Islet of Langerhans (tissue), 1 donor: ENCODE measurements around the gene SLC12A6.
"Not testable (repeated sequence)": the region's sequence is repeated elsewhere in the genome, so short reads cannot be mapped to it uniquely, and the experiment has no call there.

ENCODE experiments used
- FAIRE-seq: peaks from one replicate; lab custom pipeline; 2011; peaks lifted over from hg19 to GRCh38; lab: Jason Lieb, UNC

SLC12A6 gene

DNA sequence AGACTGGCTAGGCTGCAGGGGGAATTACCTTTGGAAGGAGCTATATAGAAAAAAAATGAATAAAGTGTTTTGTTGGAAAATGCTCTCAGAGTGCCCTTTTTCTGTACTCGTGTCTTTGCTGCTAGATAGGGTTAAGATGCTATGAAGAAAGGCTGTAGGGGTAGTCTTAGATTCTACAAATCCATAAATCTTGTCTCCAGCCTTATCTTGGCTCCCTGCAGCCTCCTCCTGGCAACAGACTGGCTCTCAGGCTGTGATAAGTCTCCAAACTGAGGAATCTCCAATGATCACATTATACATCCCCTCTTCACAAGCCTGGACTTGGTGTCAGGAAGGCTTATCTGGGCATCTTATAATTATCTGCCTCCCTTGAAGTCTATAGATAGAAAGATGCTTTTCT, 20.1 kb upstream of the SLC12A6 start:
- no peak for FAIRE-seq

DNA sequence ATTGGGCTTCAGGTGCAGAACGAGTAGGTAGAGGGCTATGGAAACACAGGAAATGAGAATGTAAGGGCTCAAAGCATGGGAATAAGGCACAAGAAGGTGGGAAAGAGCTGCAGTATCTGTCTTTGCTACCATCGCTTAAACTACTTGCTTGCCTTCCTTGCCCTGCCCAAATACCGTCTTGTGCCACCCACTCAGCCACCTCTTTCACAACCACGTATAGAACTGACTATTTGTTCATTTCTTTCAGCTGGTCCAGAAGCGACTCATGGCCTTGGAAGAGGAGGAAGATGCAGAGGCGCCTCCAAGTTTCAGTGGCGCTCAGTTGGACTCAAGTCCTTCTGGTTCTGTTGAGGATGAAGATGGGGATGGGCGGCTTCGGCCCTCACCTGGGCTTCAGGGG, 17.7 kb upstream of the SLC12A6 start:
- FAIRE-seq = no peak

DNA sequence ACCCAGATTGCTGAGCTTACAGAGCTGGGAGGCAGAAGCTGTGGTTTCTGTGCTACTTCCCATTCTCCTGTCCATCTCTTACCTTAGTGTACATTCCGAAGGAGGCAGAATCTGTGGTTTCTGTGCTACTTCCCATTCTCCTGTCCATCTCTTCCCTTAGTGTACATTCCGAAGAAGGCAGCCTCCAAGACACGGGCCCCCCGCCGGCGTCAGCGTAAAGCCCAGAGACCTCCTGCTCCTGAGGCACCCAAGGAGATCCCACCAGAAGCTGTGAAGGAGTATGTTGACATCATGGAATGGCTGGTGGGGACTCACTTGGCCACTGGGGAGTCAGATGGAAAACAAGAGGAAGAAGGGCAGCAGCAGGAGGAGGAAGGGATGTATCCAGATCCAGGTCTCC, 16.7 kb upstream of the SLC12A6 start:
- no peak for FAIRE-seq

DNA sequence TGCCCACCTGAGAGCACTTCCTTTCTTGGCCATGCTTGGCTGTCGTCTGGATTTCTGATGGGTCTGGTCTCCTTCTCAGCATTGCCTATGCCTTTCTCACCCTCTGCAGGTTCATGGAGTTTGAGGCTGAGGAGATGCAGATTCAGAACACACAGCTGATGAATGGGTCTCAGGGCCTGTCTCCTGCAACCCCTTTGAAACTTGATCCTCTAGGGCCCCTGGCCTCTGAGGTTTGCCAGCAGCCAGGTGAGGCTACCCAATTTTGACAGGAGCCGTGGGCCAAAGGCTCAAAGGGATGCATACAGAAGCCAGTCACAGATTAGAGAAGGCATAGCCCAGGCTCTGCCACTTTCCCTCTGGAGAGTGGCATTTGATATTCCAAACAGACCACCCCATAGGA, 16.0 kb upstream of the SLC12A6 start:
- no peak for FAIRE-seq

DNA sequence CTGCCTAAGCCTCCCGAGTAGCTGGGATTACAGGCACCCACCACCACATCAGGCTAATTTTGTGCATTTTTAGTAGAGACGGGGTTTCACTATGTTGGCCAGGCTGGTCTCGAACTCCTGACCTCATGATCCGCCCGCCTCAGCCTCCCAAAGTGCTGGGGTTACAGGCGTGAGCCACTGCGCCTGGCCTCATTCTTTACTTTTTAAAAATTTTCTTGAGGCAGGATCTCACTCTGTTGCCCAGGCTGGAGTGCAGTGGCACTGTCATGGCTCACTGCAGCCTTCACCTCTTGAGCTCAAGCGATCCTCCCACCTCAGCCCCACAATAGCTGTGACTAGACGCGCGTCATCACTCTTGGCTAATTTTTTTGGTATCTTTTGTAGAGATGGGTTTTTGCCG, 15.4 kb upstream of the SLC12A6 start:
- not testable (repeated sequence) for FAIRE-seq

DNA sequence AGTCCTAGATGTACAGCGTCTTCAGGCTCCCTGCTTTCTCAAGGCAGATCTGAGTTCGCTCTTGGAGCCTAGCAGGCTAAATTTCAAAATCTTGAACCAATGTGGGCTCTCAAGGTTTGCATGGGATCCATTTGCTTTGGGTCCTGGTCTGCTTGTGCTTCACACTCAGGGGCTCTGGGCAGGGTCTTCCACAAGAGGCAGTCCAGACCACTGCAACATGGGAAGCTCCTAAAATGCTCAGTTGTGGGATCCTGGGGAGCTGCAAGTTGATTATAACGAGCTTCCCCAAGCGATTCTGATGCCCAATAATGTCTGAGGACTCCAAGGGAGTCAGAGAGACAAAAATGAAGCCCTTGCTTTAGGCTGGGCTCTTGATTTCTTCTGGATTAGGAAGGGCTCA, 12.2 kb upstream of the SLC12A6 start:
- FAIRE-seq = no peak

DNA sequence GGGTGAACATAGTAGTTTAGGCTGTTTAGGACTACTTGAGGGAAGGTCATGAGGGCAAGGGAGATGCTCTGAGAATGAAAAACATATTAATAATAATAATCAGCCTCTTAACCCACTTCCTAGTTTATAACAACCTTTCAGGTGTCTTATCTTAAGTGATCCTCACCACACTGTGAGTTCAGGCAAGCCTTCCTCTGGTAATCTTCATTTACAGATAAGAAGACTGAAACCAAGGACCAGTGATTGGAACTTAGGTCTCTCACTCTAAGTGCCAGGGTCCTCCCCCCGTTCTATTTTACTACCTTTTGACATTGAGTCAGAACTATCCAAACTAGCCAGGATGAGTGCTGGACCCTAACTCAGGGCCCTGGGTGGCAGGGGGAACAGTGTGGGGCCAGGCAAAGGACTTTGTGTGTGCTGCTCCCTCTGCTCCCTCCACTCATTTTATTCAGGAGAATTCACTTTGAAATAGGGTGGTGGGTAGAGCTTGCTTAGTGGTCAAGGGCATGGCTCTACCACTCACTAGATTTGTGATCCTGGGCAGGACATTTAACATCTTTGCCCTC, 11.2 kb upstream of the SLC12A6 start:
- FAIRE-seq = no peak

DNA sequence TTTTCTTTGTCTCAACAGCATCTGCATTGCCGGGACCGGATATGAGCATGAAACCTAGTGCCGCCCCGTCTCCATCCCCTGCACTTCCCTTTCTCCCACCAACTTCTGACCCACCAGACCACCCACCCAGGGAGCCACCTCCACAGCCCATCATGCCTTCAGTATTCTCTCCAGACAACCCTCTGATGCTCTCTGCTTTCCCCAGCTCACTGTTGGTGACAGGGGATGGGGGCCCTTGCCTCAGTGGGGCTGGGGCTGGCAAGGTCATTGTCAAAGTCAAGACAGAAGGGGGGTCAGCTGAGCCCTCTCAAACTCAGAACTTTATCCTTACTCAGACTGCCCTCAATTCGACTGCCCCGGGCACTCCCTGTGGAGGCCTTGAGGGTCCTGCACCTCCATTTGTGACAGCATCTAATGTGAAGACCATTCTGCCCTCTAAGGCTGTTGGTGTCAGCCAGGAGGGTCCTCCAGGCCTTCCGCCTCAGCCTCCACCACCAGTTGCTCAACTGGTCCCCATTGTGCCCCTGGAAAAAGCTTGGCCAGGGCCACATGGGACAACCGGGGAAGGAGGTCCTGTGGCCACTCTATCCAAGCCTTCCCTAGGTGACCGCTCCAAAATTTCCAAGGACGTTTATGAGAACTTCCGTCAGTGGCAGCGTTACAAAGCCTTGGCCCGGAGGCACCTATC, 10.5 kb upstream of the SLC12A6 start:
- FAIRE-seq = no peak

DNA sequence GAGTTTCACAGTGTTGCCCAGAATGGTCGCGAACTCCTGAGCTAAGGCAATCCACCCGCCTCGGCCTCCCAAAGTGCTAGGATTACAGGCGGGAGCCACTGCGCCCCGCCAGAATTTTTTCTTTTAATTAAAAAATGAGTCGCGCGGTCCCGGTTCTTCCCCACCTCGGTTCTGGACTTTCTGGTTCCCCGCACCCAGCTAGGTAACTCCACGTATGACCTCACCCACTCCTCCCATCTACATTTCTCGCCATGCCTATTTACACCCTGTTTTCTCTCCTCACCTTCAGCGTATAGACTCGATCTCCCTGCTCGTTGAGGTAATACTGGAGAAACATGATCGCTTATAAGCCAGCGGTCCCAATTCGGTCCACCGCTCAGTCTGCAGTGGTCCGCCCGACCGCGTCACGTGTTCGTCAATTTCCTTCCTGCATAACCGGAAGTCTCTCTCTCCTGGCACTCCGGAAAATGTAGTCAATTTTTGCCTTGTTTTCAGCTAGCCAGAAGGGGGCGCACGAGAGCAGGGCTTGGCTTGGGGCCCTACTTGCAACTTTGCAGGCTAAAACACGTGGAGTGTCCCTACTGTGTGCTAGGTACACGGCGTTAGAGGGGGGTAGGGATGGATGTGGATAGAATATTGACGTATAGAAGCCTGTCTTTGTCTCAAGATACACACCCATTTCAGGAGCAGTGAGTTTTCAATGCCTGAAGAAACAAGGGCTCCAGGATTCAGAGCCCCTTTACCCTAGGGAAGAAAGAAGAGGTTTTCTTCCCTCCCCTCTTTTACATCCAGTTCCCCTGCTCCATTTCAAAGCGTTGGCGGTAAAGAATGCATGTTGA, 5.4 kb upstream of the SLC12A6 start, which contains the start of the genes NOP10 and NUTM1:
NOP10 (minus strand) TSS at position 400 of the 839 bp plus-strand sequence; CDS start at position 337, 63 bp downstream.
NUTM1 (plus strand) TSS at position 579 of the 839 bp plus-strand sequence. CDS start 382 bp downstream, outside the sequence.
- peak; percentile 91 for FAIRE-seq

DNA sequence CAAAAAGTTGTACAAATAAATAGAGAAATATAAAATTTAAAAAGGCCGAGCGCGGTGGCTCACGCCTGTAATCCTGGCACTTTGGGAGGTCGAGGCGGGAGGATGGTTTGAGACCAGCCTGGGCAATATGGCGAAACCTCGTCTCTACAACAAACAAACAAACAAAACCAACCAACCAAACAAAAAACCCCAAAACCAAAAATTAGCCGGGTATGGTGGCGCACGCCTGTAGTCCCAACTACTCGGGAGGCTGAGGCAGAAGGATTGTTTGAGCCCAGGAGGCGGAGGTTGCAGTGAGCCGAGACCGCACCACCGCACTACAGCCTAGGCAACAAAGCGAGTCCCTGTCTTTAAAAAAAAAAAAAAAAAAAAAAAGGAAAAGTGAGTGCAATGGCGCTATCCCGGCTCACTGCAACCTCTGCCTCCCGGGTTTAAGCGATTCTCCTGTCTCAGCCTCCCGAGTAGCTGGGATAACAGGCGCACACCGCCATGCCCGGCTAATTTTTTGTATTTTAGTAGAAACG, 4.7 kb upstream of the SLC12A6 start:
- FAIRE-seq = not testable (repeated sequence)

DNA sequence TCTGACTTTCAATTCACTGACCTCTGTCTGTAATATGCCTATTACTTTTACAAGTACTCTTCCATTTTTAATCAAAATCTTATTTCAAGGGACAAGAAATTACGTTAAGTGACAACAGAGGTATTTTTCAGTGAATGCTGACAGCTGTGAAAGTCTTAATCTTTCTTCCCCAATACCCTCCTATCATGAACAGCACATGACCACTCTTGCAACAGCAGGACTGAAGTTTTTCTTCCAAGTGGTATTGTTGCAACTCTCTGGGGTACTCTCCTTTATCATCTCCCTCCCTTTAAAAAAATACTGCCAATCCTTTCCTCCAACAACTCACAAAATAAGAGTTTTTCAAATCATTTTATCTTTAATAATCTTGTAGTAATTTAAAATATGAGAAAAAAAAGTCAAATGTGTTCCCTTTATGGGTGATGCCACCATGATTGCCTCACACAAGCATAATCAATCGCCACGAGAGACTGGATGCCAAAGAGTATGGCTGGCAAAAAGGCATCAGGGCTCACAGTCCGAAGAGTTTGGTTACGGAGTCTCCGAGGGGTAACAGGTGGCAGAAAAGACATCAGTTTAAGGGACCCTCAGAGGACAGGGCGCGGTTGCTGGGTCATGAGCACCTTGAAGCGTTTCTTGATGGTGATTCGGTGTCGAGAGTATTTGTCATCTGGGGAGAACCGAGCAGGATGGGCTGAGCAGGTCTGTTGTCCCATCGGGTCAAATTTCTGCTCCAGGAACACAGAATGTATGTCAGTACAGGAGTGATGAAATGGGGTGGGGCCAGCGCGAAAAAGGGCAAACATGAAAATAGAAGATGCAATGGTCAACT, 4.0 kb upstream of the SLC12A6 start:
- FAIRE-seq = no peak

DNA sequence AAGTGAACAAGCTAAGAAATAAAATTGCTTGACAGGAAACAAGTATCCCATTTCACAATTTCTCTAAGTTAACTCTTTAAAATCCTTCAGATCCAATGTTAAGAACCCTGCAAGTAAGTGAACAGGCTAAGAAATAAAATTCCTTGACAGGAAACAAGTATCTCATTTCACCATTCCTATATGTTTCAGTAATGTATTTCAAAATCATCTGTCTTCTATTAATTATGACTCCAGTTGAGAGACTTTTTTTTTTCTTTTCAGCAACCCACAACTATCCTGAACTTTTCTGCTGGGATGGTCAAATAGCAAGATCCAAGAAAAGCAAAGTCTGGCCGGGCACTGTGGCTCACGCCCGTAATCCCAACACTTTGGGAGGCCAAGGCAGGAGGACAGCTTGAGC, 2.4 kb upstream of the SLC12A6 start:
- FAIRE-seq = no peak

DNA sequence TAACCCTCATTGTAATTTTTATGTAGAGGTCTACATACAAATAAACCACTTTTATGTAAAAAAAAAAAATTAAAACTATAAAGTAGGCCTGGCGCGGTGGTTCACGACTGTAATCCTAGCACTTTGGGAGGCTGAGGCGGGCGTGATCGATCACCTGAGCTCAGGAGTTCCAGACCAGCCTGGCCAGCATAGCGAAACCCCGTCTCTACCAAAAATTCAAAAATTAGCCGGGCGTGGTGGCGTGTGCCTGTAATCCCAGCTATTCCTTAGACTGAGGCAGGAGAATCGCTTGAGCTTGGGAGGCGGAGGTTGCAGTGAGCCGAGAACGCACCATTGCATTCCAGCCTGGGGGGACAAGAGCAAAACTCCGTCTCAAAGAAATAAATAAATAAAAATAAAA, 766 bp upstream of the SLC12A6 start:
- no peak for FAIRE-seq

DNA sequence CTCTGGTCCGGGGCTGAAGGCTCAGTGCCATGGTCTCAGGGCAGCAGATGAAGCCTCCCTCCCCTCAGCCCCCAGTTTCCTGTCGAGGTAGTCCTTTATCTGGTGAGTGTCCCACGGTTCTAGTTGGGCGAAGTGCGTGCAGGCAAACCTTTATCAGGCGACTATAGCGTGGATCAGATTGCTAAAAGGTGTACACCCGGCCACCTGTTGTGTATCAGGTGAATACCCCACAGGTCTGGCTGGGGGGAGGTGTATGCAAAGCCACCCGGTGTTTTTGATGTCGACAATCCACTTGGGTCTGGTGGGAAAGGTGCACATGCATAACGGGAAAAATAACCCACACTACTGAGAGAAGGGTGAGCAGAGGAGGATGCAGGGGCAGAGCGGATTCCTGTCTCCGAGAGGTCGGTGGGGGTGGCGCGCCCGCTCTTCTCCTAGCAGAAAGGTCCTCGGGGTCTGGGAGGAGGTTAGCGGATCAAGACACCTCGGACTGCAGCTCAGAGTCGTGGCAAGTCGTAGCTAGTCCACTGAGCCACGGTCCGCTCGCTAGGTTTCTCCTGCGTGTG, 507 bp downstream of the SLC12A6 start:
- no peak for FAIRE-seq

DNA sequence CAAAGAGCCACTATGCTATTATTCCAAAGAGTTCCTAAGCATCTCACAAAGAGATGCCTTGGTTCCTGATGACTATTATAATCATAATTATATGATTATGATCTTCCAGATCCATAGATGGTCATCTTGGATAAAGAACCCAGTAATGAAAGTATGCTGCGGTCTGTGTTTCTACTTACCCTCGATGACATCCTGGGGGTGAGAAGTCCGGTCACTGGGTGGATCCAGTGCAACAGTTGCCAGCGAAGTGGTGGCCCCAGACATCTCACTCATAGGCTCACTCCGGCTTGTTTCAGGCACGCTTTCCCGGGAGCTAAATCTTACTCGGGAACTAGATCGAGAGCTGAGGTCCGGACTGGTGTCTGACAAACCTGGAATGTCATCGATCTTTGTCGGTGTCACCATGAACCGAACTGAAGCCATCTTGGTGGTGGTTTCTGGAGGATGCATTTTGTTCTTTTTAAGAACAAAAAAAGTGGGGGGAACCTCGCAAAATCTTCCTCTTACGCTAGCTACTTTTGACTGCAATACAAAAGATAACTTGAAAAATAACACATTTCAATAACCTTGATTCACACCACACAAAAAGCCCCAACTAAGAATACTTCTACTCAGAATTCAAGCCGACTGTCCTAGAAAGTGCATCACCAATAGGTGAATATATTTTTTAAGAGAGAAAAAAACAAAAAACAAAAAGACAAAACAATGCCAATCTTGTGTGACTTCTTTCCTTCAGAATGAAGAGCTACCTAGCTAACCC, 1.2 kb downstream of the SLC12A6 start:
- FAIRE-seq = no peak

DNA sequence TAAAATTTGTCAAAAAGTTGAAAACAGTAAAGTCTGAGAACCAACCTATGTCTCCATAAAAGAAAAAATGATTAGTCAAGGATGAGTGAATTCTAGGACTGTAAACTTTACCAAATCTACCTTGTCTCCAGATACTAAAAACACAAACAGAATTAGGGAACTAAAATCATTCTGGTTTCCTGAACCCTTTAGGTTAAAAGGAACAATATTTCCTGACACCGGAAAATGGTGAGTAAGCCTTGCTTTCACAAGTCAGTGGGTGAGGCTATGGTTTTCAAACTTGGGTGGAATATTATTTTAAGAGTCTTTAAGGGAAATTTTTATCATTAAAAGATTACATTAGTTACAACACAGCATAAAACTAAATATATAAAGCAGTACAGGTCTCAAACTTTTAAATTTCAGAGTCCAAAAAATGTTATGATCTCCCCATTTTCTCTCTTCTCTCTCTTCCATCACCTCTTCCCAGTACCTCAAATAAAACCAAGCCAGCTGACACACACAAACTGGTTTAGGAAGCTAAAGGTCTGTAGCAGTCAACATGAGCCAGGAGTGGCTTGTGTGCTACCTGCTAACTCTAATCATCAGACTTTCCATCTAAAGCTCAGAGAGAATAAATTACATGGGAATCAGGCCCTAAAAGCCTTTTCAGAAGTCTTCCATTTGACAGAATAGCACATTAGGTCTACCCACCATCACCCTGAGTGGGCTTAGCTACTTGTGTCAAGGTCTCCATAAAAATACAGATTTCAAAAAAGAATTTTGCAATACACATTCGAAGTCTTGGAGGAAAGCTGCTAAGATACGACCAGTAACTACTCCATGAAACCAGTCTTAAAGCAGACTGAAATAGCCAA, 2.2 kb downstream of the SLC12A6 start:
- FAIRE-seq = no peak

DNA sequence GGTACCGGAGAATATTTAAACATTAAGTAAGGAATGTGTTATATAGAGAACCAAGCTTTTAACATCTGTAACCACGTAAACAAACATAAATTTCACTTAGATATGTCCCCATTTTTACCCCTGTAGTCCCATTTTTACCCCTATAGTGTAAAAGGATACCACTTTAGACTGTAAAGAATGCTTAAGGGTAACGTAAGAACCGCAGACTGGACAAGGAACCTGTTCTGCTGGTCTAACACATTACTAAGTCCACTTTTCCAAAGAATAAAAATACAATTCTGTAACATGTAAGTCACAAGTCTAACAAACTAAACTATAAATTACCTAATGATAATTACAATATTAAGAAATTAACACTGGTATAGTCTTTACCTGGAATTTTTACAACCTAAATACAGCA, 2.9 kb downstream of the SLC12A6 start:
- no peak for FAIRE-seq

DNA sequence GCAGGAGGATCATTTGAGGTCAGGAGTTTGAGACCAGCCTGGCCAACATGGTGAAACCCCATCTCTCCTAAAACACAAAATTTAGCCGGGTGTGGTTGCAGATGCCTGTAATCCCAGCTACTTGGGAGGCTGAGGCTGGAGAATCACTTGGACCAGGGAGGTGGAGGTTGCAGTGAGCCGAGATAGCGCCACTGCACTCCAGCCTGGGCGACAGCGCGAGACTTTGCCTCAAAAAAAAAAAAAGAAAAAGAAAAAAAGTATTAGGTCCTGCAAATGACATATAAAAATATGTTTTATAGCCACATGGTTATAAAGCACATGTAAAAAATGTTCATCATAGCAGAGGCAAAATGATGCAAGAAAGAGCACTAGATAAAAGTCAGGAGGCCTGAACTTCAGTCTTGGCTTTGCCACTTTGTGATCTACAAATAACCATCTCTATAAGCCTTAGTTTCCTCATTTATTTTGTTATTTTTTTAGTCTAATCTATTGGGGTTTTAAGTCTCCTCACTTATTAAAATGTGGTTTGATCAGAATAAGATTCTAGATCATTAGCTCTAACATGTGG, 4.9 kb downstream of the SLC12A6 start:
- FAIRE-seq = no peak

DNA sequence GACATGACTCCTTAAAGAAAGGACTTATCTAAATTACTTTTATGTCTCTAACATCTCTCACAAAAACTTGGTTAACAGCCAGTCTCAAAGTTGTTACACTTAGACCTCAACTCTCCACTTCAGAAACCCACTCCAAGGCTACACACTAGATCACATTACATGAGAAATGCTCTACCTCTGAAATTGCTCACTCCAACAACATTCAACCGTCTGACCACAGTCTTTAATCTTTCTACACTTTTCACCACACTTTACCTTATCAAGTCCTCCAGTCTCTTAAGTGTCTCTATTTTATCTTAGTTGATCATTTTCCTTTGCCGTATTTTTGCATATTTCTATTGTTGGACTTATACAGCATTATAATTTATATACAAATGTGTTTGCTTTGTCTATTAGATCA, 5.8 kb downstream of the SLC12A6 start:
- no peak for FAIRE-seq

DNA sequence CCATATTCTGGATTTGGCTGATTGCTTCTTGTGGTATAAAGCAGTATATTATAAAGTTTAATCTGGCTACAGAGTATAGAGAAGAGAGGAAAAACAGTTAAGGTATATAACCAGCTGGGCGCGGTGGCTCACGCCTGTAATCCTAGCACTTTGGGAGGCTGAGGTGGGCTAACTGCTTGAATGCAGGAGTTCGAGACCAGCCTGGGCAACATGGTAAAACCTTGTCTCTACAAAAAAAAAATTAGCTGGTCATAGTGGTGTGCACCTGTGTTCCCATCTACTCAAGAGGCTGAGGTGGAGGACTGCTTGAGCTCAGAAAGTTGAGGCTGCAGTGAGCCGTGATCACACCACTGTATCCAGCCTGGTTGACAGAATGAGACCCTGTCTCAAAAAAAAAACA, 7.3 kb downstream of the SLC12A6 start:
- FAIRE-seq = no peak
